ENCODE results near the gene BHMT.
"Not testable (repeated sequence)": the region's sequence is repeated elsewhere in the genome, so short reads cannot be mapped to it uniquely, and the experiment has no call there.

GRCh38 chr5:79161647-79162046 lies 50.0 kb downstream of the BHMT start:
- not testable (repeated sequence) for TF ChIP-seq CTCF (conservative IDR thresholded peaks at IDR 0.05); ZFX (IDR thresholded peaks at IDR 0.05)

Measured in C4-2B (cell line).